Natural killer cell (primary cell): ENCODE measurements around the gene MCRIP2. TPM values are rescaled to one million over a fixed set of nuclear protein-coding genes. Genes with fewer than 3 reads are reported as not detected.

Source experiments
- ATAC-seq, 3 donors: fragments of 150-1000 bp in 2 of 3; fragments of 200-7000 bp in 1 of 3; cut with Tn5 transposase; 1 replicate in 1 of 3; 2 replicates in 2 of 3; pipeline ENCODE4 v1.10.0; 2021; ENCODE audit warnings: mild to moderate bottlenecking in 2 of 3, moderate library complexity in 2 of 3
- DNase-seq, 2 donors: peaks; one replicate each; pipeline versions ENCODE4 v3.0.0 to v3.0.0-alpha.2; 2013 to 2021; ENCODE audit warnings: mixed read lengths in 1 of 2
- H3K27ac ChIP-seq: one replicate; pipeline ENCODE4 v1.5.1; 2013; ENCODE audit warnings: mild to moderate bottlenecking, low read length
- H3K27me3 ChIP-seq: one replicate; pipeline ENCODE4 v1.6.1; 2013; ENCODE audit warnings: low read length; ENCODE audit not compliant: control insufficient read depth, insufficient read depth
- H3K36me3 ChIP-seq: one replicate; pipeline ENCODE4 v1.6.1; 2013; ENCODE audit warnings: low read length; ENCODE audit not compliant: control insufficient read depth, insufficient read depth
- H3K4me1 ChIP-seq: one replicate; pipeline ENCODE4 v1.6.1; 2013; ENCODE audit warnings: low read length; ENCODE audit not compliant: control insufficient read depth, insufficient read depth
- H3K4me3 ChIP-seq: one replicate; pipeline ENCODE4 v1.5.1; 2013; ENCODE audit warnings: low read length
- H3K9me3 ChIP-seq: one replicate; pipeline ENCODE4 v1.6.1; 2013; ENCODE audit warnings: low read length; ENCODE audit not compliant: control insufficient read depth, insufficient read depth
- H3K27ac Mint-ChIP-seq, 2 donors: one replicate each; pipeline ENCODE4 v1.8.0; 2022; ENCODE audit warnings: mild to moderate bottlenecking in 2 of 2, mixed read lengths in 2 of 2, moderate library complexity in 1 of 2
- H3K27me3 Mint-ChIP-seq, 2 donors: one replicate each; pipeline ENCODE4 v1.8.0; 2022; ENCODE audit warnings: low read depth in 2 of 2, mixed read lengths in 2 of 2
- H3K36me3 Mint-ChIP-seq: one replicate; pipeline ENCODE4 v1.8.0; 2022; ENCODE audit warnings: mixed read lengths
- H3K4me1 Mint-ChIP-seq, 2 donors: one replicate each; pipeline ENCODE4 v1.8.0; 2022; ENCODE audit warnings: mixed read lengths in 2 of 2
- H3K4me3 Mint-ChIP-seq: one replicate; pipeline ENCODE4 v1.8.0; 2022; ENCODE audit warnings: mild to moderate bottlenecking, moderate library complexity, mixed read lengths
- H3K9me3 Mint-ChIP-seq, 2 donors: one replicate each; pipeline ENCODE4 v1.8.0; 2022; ENCODE audit warnings: mixed read lengths in 2 of 2
- WGBS: methylation state at CpG from one replicate; pipeline ENCODE4 v1.1.7; 2013; ENCODE audit warnings: missing lambda C conversion rate; ENCODE audit not compliant: insufficient coverage; 5-methylcytosine and 5-hydroxymethylcytosine counted together
- intact Hi-C: fragments of 100-400 bp; cut with micrococcal nuclease; formaldehyde crosslinking; loops from one replicate; pipeline ENCODE4 v1.14.2; 2022
- total RNA-seq, 4 donors: library from RNA; stranded (reverse); fragments of 120-200 nt in 1 of 4; gene quantifications; one replicate each; pipeline versions ENCODE4 v1.2.3 to v1.2.4, GENCODE V29; 2013 to 2022
- TF ChIP-seq, protein P1 (sequence below): fragments of 200-600 bp; IDR thresholded peaks from one replicate; pipeline ENCODE4 v1.8.0; 2022; ENCODE audit warnings: antibody characterized with exemption

The MCRIP2 gene
- total RNA-seq, 3 donors from 2014 or later (not counting 1 experiment from before 2014, with no cell fraction given): 11.3 to 17.4 (median 15.7) TPM

DNA sequence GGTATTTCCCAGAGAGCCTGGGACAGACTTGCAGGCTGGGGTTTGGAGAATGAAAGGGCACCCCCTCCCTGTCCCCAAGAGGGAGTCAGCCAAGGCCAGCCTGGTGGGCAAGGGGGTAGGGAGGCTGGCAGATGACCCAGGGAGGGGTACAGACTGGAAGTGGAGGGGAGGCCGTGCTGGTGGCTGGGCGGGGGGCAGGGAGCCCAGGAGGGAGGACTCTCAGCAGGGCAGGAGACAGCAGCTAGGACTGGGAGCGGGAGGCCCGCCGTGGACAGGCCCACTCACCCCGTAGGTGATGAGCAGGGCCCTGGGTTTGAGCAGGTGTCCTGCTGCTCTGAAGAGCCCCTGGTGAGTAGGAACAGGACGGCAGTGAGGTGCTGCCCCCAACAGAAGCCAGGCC is 6.6 kb upstream of the MCRIP2 start:
- peak overlapping the region; percentile 42 for H3K4me3 Mint-ChIP-seq
- H3K27me3 Mint-ChIP-seq: peaks cover 0 to 3% of the 10 kb centered on the region in 2 donors
- H3K4me1 ChIP-seq: peaks cover 25% of the 10 kb centered on the region
- H3K36me3 Mint-ChIP-seq: no peaks in the 10 kb centered on the region
- 85% methylated on average over 7 of the region's 7 CpGs for WGBS
- H3K4me1 Mint-ChIP-seq: peaks cover 7 to 12% of the 10 kb centered on the region in 2 donors
- no peaks in the 10 kb centered on the region for H3K9me3 ChIP-seq
- H3K27ac Mint-ChIP-seq: peak overlapping the region in 1 of 2 donors; percentile 27
- no peak overlapping the region for H3K27ac ChIP-seq
- H3K36me3 ChIP-seq: no peaks in the 10 kb centered on the region
- no peak for DNase-seq
- no peak overlapping the region for H3K4me3 ChIP-seq
- intact Hi-C loops: no loop called here
- ATAC-seq: no peak
- no peaks in the 10 kb centered on the region for H3K9me3 Mint-ChIP-seq
- no peaks in the 10 kb centered on the region for H3K27me3 ChIP-seq
- TF ChIP-seq, protein P1, sequence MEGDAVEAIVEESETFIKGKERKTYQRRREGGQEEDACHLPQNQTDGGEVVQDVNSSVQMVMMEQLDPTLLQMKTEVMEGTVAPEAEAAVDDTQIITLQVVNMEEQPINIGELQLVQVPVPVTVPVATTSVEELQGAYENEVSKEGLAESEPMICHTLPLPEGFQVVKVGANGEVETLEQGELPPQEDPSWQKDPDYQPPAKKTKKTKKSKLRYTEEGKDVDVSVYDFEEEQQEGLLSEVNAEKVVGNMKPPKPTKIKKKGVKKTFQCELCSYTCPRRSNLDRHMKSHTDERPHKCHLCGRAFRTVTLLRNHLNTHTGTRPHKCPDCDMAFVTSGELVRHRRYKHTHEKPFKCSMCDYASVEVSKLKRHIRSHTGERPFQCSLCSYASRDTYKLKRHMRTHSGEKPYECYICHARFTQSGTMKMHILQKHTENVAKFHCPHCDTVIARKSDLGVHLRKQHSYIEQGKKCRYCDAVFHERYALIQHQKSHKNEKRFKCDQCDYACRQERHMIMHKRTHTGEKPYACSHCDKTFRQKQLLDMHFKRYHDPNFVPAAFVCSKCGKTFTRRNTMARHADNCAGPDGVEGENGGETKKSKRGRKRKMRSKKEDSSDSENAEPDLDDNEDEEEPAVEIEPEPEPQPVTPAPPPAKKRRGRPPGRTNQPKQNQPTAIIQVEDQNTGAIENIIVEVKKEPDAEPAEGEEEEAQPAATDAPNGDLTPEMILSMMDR: no peak

DNA sequence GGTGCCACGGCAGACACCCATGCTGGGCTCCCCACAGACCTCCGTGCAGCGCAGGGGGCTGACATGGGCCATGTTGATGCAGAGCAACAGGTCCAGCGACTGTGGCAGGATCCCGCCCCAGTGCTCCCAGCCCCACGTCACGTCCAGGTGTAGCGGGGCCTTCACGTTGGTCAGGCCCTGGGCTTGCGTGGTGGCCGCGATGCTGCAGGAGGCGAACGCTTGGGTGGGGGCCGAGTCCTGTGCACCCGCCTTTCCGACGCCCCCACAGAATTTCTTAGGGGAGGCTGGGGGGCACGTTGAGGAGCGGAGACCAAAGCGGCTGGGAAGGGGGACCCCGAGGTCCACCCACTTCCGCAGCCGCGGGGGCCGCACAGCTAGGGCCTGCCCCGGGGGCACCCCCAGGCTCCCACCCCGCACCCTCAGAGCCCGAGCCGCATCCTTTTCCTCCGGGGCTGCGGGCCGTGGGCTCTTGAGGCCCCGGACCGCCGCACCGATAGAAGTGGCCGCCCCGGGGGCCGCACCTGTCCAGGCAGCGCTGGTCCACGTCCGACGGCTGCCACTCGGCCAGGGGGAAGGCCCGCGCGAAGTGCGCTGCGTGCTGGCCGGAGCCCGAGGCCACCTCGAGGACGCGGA is 5.9 kb upstream of the MCRIP2 start:
- Histone ChIP-seq H3K9me3 (no peaks in the 10 kb centered on the region), H3K36me3 (no peaks in the 10 kb centered on the region), H3K4me3 (peak overlapping the region; percentile 87), H3K27ac (peak overlapping the region; percentile 14), H3K4me1 (peaks cover 27% of the 10 kb centered on the region), H3K27me3 (no peaks in the 10 kb centered on the region)
- H3K36me3 Mint-ChIP-seq: no peaks in the 10 kb centered on the region
- WGBS: 3% methylated on average over 55 of the region's 55 CpGs
- peak in 1 of 3 donors; percentile 0 for ATAC-seq
- H3K9me3 Mint-ChIP-seq: no peaks in the 10 kb centered on the region
- no peak for DNase-seq
- H3K4me3 Mint-ChIP-seq: peak overlapping the region; percentile 98
- TF ChIP-seq, protein P1: no peak
- H3K4me1 Mint-ChIP-seq: peaks cover 7 to 17% of the 10 kb centered on the region in 2 donors
- H3K27me3 Mint-ChIP-seq: peaks cover 0 to 3% of the 10 kb centered on the region in 2 donors
- intact Hi-C loops: loop anchor here (1.0 kb wide), 1 partner anchor 46 kb away; no protein-coding TSS in a partner anchor
- H3K27ac Mint-ChIP-seq: peak overlapping the region; percentile 98 to 100

DNA sequence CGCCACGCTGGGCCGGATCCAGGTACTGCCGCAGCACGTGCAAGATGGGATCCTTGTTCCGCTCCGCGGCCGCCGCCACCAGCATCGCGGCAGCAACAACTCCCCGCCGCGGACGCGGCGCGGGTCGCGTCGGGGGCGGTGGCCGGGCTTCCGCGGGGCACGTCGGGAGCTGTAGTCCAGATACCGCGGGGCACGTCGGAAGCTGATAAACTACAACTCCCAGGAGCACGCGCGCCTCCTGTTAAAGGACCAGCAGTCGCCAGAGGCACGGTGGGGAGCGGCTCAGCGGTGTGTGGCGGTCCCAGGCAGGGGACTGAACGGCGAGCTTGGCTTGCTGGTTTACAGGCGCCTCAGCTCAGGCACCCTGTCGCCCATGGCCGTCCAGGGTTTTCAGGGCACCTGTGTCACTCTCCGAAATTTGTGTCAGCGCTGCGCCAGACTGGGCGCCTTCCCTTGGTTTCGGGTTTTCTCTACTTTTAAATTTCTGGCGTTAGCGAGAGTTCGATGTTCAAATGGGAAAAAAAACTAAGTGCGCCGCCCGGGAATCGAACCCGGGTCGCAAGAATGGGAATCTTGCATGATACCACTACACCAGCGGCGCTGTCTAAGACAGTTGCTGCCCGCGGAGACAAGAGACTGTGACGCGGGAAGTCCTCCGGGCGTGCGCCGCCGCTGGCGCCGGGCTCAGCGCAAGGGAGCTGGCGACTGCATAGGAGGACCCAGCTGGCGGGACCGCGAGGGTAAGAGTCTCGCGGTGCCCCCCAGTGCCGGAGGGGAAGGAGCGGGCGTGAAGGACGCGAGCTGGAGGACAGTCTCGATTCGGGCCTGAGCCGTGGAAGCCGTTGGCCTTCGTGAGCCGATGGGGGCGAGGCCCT is 5.2 kb upstream of the MCRIP2 start, which contains the start of gene METTL26:
TSS of gene METTL26 (minus strand) at position 100 of the 875 bp plus-strand sequence. CDS start at position 85, 15 bp downstream.
- intact Hi-C loops: loop anchor here (1.0 kb wide), 1 partner anchor 47 kb away; no protein-coding TSS in a partner anchor
- peak within 1 kb of the TSS; percentile 87 for H3K4me3 ChIP-seq
- H3K9me3 ChIP-seq: no peaks in the 10 kb centered on the region
- no peaks in the 10 kb centered on the region for H3K36me3 ChIP-seq
- no peaks in the 10 kb centered on the region for H3K9me3 Mint-ChIP-seq
- H3K27me3 ChIP-seq: no peaks in the 10 kb centered on the region
- ATAC-seq (peak; percentile 82 to 92 (median 86)), DNase-seq (peak; percentile 96)
- peaks cover 7 to 18% of the 10 kb centered on the region in 2 donors for H3K4me1 Mint-ChIP-seq
- WGBS: under 1% methylated on average over 91 of the region's 91 CpGs
- peaks cover 0 to 3% of the 10 kb centered on the region in 2 donors for H3K27me3 Mint-ChIP-seq
- H3K4me3 Mint-ChIP-seq: peak within 1 kb of the TSS; percentile 98
- H3K4me1 ChIP-seq: peaks cover 34% of the 10 kb centered on the region
- H3K36me3 Mint-ChIP-seq: no peaks in the 10 kb centered on the region
- H3K27ac ChIP-seq: peak within 1 kb of the TSS; percentile 82
- H3K27ac Mint-ChIP-seq: peak within 1 kb of the TSS; percentile 98 to 100
- TF ChIP-seq, protein P1: no peak
